GM12878 (cell line): Measurements from ENCODE around the gene BSND. TPM values are rescaled to one million over a fixed set of nuclear protein-coding genes. Genes with fewer than 3 reads are reported as not detected.

Experiments used
- ATAC-seq: fragments of 200-7000 bp; cut with Tn5 transposase; 3 replicates; pipeline ENCODE4 v1.9.1; 2020; ENCODE audit warnings: mild to moderate bottlenecking, moderate library complexity
- BruUV-seq: library from RNA; stranded (reverse); fragments of 400-500 nt; replicated peaks from 2 replicates; lab custom pipeline; 2021; lab: Mats Ljungman, UMichigan
- CTCF ChIA-PET: fragments of 300-600 bp; sonication (Branson Sonifier 250); formaldehyde crosslinking; extraction: SDS; loops from one replicate; lab custom pipeline; 2021; ENCODE audit warnings: inconsistent platforms; lab: Yijun Ruan, JAX
- POLR2A ChIA-PET: fragments of 350-600 bp; formaldehyde crosslinking; extraction: SDS; loops from one replicate; lab custom pipeline; 2021; ENCODE audit warnings: inconsistent platforms; lab: Charles Lee
- RAD21 ChIA-PET: fragments of 300-600 bp; sonication (Branson Sonifier 250); formaldehyde crosslinking; loops from one replicate; lab custom pipeline; 2023; ENCODE audit warnings: antibody characterized with exemption; ENCODE audit not compliant: unreplicated experiment; lab: Charles Lee
- SMC1A ChIA-PET: fragments of 300-600 bp; sonication (Branson Sonifier 250); formaldehyde crosslinking; loops from one replicate; lab custom pipeline; 2023; ENCODE audit not compliant: unreplicated experiment, uncharacterized antibody; lab: Charles Lee
- DNase-seq: peaks from one replicate; pipeline ENCODE4 v3.0.0-alpha.2; 2011; ENCODE audit warnings: low read depth, low spot score
- FAIRE-seq: peaks from 3 replicates; lab custom pipeline; 2011; peaks lifted over from hg19 to GRCh38; lab: Jason Lieb, UNC
- H2AFZ ChIP-seq: 2 replicates; pipeline ENCODE4 v1.6.0; 2011; ENCODE audit warnings: low read depth, low read length, control low read depth; ENCODE audit not compliant: control insufficient read depth
- H3K27ac ChIP-seq: 2 replicates; pipeline ENCODE4 v1.5.1; 2011; ENCODE audit warnings: control low read depth; ENCODE audit not compliant: control insufficient read depth, insufficient read depth
- H3K27me3 ChIP-seq, 2 experiments: replicated peaks in 1 of 2; 2 replicates each; pipeline versions ENCODE4 v1.6.0 to v1.6.1; 2011; ENCODE audit warnings: low read length in 1 of 2; ENCODE audit not compliant: control insufficient read depth in 2 of 2, insufficient read depth in 2 of 2
- H3K36me3 ChIP-seq, 2 experiments: 2 replicates each; pipeline ENCODE4 v1.5.1; 2011; ENCODE audit warnings: low read length in 1 of 2; ENCODE audit not compliant: control insufficient read depth in 2 of 2, insufficient read depth in 2 of 2
- H3K4me1 ChIP-seq: 2 replicates; pipeline ENCODE4 v1.6.1; 2011; ENCODE audit warnings: mild to moderate bottlenecking, low read length, moderate library complexity, mixed read lengths; ENCODE audit not compliant: control insufficient read depth, insufficient read depth
- H3K4me2 ChIP-seq: 2 replicates; pipeline ENCODE4 v1.6.0; 2011; ENCODE audit warnings: control low read depth; ENCODE audit not compliant: control insufficient read depth, insufficient read depth
- H3K4me3 ChIP-seq: fragments of 200-600 bp; sonication (generic); 2 replicates; pipeline ENCODE4 v1.5.1; 2016
- H3K79me2 ChIP-seq: 2 replicates; pipeline ENCODE4 v1.6.0; 2011; ENCODE audit warnings: low read length; ENCODE audit not compliant: control insufficient read depth, insufficient read depth
- H3K9ac ChIP-seq: 2 replicates; pipeline ENCODE4 v1.8.0; 2011; ENCODE audit warnings: low read length, control low read depth, mixed read lengths; ENCODE audit not compliant: control insufficient read depth, insufficient read depth
- H3K9me3 ChIP-seq: replicated peaks from 3 replicates; pipeline ENCODE4 v1.5.1; 2011; ENCODE audit warnings: mild to moderate bottlenecking, low read length; ENCODE audit not compliant: control insufficient read depth, insufficient read depth
- H4K20me1 ChIP-seq: 2 replicates; pipeline ENCODE4 v1.6.0; 2011; ENCODE audit not compliant: control insufficient read depth, insufficient read depth
- ASH2L ChIP-seq: fragments of 300-600, 200-600 bp; sonication (generic); IDR thresholded peaks from 2 replicates; pipeline ENCODE4 v1.6.1; 2017; ENCODE audit warnings: low read depth, mild to moderate bottlenecking, borderline replicate concordance
- BHLHE40 ChIP-seq, 2 experiments: fragments of 450-650 bp in 1 of 2; IDR thresholded peaks; 2 replicates each; pipeline ENCODE4 v1.6.1; 2011 to 2017; ENCODE audit warnings: low read depth in 2 of 2, borderline replicate concordance in 1 of 2, improper control_type of control experiment in 1 of 2, low read length in 1 of 2, mild to moderate bottlenecking in 1 of 2
- RCOR1 ChIP-seq: conservative IDR thresholded peaks from 2 replicates; pipeline ENCODE4 v1.6.1; 2012; ENCODE audit warnings: low read depth, low read length, improper control_type of control experiment
- SRF ChIP-seq, 2 experiments: IDR thresholded peaks; 2 replicates each; pipeline ENCODE4 v1.6.1; 2011; ENCODE audit warnings: low read depth in 2 of 2, low read length in 2 of 2, mild to moderate bottlenecking in 1 of 2, moderate library complexity in 1 of 2
- STAT1 ChIP-seq: fragments of 450-650 bp; conservative IDR thresholded peaks from 2 replicates; pipeline ENCODE4 v1.6.1; 2014; ENCODE audit warnings: antibody characterized with exemption, mild to moderate bottlenecking
- ZNF207 ChIP-seq: fragments of 450-650 bp; IDR thresholded peaks from 2 replicates; pipeline ENCODE4 v1.6.1; 2014; ENCODE audit warnings: antibody characterized with exemption, mild to moderate bottlenecking, borderline replicate concordance
- ZNF274 ChIP-seq: IDR thresholded peaks from one replicate; pipeline ENCODE4 v1.8.0; 2011; ENCODE audit not compliant: insufficient read length, insufficient read depth
- ZNF622 ChIP-seq: fragments of 450-650 bp; IDR thresholded peaks from 2 replicates; pipeline ENCODE4 v1.6.1; 2017; ENCODE audit warnings: mild to moderate bottlenecking, inconsistent platforms
- WGBS: methylation state at CpG from one replicate; pipeline ENCODE4 v1.1.6; 2016; ENCODE audit warnings: low lambda C conversion rate; ENCODE audit not compliant: insufficient replicate concordance, insufficient coverage; ENCODE audit errors: missing lambda C conversion rate; 5-methylcytosine and 5-hydroxymethylcytosine counted together
- in situ Hi-C: fragments of 300-500 bp; cut with MboI; formaldehyde crosslinking; loops from 9 replicates; pipeline ENCODE4 v1.14.3; 2018; ENCODE audit warnings: mixed read lengths
- intact Hi-C: fragments of 100-400 bp; cut with micrococcal nuclease; formaldehyde crosslinking; loops from one replicate; pipeline ENCODE4 v1.14.2; 2022; ENCODE audit not compliant: unreplicated experiment
- polyA plus RNA-seq, 11 experiments: library from polyadenylated mRNA; depleted of rRNA in 4 of 11; unstranded in 6 of 11; stranded (reverse) in 5 of 11; fragments of >200 nt; fragmentation: Nextera tagmentation in 4 of 11; fragmentation: Illumina TruSeq in 1 of 11; extraction: Ambion mirVana in 4 of 11; extraction: Trizol in 1 of 11; gene quantifications; 1 replicate in 1 of 11; 2 replicates in 10 of 11; pipeline versions ENCODE4 v1.2.1 to v1.2.3, GENCODE V29; 2011 to 2016; ENCODE audit warnings: inconsistent platforms in 2 of 11, missing spikeins in 2 of 11, low read depth in 1 of 11
- total RNA-seq, 4 experiments: library from RNA; depleted of rRNA in 3 of 4; stranded (reverse); fragments of >200 nt in 3 of 4; fragmentation: Illumina TruSeq in 1 of 4; extraction: Trizol in 1 of 4; gene quantifications; 2 replicates each; pipeline versions ENCODE4 v1.2.1 to v1.2.3, GENCODE V29; 2013 to 2021
- TF ChIP-seq, protein P1 (sequence below): fragments of 450-650 bp; formaldehyde crosslinking; IDR thresholded peaks from 2 replicates; pipeline ENCODE4 v1.4.0; 2020; ENCODE audit warnings: mild to moderate bottlenecking, moderate library complexity
- TF ChIP-seq, protein P2 (sequence below), 3 experiments: IDR thresholded peaks in 2 of 3; conservative IDR thresholded peaks in 1 of 3; 2 replicates each; pipeline ENCODE4 v1.5.1; 2011; ENCODE audit warnings: low read depth in 3 of 3, low read length in 3 of 3, mild to moderate bottlenecking in 3 of 3, control low read depth in 2 of 3, moderate library complexity in 2 of 3, inconsistent platforms in 1 of 3, mixed read lengths in 1 of 3; ENCODE audit not compliant: control insufficient read depth in 2 of 3, insufficient read depth in 1 of 3; ENCODE audit errors: extremely low read depth in 1 of 3
- TF ChIP-seq, protein P3 (sequence below): IDR thresholded peaks from 2 replicates; pipeline ENCODE4 v1.6.1; 2012; ENCODE audit warnings: low read depth, low read length, improper control_type of control experiment
- TF ChIP-seq, protein P4 (sequence below): fragments of 450-650 bp; IDR thresholded peaks from 2 replicates; pipeline ENCODE4 v1.6.1; 2018; ENCODE audit warnings: mild to moderate bottlenecking, low read depth, moderate library complexity; ENCODE audit not compliant: partially characterized antibody

Gene BSND
- total and polyA plus RNA-seq, 10 of the 15 experiments (the other 5 are each of a cell fraction or from before 2014, with no cell fraction given): not detected

DNA sequence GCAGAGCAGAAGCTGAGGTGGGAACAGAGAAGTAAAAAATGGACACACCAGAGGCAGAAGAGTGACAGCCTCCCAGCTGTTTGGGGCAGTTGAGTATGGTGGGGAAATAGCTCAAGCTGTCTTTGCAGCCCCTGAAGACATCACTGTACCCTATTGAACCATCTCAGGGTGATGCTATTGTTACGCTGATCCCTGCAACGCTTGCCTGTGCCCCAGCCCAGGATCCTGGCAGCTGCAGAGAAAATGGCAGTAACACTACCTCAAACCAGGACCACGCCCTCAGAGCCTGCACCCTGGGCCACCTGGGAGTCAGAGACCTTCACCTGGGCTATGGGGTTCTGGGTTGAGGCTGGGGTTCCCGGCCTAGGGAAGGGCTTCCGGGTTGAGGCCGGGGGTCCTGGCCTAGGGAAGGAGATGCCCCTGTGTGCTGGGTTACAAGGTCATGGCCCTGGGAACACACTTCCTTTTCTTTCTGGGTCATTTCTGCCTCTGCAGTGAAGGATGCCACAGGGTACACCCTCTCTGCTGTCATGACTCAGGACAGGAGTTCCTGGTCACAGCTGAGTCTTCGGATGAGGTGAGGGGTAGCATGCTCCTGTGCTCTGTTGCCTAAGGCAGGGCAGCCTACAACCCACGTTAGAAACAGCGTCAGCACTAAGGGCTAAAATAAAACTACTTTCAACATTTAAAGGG lies 11.6 kb downstream of the BSND start (continued):
- TF ChIP-seq, protein P1, sequence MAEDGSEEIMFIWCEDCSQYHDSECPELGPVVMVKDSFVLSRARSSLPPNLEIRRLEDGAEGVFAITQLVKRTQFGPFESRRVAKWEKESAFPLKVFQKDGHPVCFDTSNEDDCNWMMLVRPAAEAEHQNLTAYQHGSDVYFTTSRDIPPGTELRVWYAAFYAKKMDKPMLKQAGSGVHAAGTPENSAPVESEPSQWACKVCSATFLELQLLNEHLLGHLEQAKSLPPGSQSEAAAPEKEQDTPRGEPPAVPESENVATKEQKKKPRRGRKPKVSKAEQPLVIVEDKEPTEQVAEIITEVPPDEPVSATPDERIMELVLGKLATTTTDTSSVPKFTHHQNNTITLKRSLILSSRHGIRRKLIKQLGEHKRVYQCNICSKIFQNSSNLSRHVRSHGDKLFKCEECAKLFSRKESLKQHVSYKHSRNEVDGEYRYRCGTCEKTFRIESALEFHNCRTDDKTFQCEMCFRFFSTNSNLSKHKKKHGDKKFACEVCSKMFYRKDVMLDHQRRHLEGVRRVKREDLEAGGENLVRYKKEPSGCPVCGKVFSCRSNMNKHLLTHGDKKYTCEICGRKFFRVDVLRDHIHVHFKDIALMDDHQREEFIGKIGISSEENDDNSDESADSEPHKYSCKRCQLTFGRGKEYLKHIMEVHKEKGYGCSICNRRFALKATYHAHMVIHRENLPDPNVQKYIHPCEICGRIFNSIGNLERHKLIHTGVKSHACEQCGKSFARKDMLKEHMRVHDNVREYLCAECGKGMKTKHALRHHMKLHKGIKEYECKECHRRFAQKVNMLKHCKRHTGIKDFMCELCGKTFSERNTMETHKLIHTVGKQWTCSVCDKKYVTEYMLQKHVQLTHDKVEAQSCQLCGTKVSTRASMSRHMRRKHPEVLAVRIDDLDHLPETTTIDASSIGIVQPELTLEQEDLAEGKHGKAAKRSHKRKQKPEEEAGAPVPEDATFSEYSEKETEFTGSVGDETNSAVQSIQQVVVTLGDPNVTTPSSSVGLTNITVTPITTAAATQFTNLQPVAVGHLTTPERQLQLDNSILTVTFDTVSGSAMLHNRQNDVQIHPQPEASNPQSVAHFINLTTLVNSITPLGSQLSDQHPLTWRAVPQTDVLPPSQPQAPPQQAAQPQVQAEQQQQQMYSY (CRISPR knock-in tag): no peak

DNA sequence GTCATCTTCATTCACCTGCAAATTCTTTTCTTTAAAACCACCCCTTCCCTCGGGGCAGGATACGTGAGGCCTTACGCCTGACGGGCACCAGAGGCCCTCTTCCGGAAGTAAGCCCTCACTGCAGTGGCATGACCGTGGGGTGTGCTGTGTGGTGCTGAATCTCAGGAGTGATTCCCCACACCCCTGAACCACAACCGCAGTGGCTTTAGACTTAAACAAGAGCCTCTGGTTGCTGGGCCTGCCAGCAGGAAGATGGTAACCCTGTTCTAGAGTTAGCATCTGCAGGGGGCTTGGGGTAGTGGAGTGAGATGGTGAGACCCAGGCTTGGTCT lies 12.1 kb downstream of the BSND start:
- intact Hi-C loops (no loop called here), in situ Hi-C loops (no loop called here)
- H3K4me2 ChIP-seq: no peak overlapping the region
- peaks cover 0 to 4% of the 10 kb centered on the region in 2 experiments; a peak in 2 of 4 replicates for H3K27me3 ChIP-seq
- POLR2A ChIA-PET: no interaction called here
- no peaks in the 10 kb centered on the region for H3K79me2 ChIP-seq
- no peaks in the 10 kb centered on the region for H4K20me1 ChIP-seq
- ATAC-seq (peak; percentile 95), FAIRE-seq (no peak), DNase-seq (no peak)
- SMC1A ChIA-PET: no interaction called here
- no peaks in the 10 kb centered on the region for H3K36me3 ChIP-seq
- H3K9me3 ChIP-seq: no peaks in the 10 kb centered on the region; the same call in 2 of the 3 replicates
- H2AFZ ChIP-seq: no peak overlapping the region
- 21% methylated on average over 7 of the region's 7 CpGs for WGBS
- no peak overlapping the region for H3K4me3 ChIP-seq
- CTCF ChIA-PET: interaction anchor here (0.6 to 14.2 kb wide), 3 partner anchors 9 to 64 kb away, joined by 3 to 218 read pairs (median 4); no protein-coding TSS in a partner anchor
- RAD21 ChIA-PET: no interaction called here
- no peak overlapping the region for H3K9ac ChIP-seq
- no peak overlapping the region for H3K27ac ChIP-seq
- H3K4me1 ChIP-seq: no peaks in the 10 kb centered on the region
- no TSS peak for BruUV-seq
- TF ChIP-seq, protein P2, sequence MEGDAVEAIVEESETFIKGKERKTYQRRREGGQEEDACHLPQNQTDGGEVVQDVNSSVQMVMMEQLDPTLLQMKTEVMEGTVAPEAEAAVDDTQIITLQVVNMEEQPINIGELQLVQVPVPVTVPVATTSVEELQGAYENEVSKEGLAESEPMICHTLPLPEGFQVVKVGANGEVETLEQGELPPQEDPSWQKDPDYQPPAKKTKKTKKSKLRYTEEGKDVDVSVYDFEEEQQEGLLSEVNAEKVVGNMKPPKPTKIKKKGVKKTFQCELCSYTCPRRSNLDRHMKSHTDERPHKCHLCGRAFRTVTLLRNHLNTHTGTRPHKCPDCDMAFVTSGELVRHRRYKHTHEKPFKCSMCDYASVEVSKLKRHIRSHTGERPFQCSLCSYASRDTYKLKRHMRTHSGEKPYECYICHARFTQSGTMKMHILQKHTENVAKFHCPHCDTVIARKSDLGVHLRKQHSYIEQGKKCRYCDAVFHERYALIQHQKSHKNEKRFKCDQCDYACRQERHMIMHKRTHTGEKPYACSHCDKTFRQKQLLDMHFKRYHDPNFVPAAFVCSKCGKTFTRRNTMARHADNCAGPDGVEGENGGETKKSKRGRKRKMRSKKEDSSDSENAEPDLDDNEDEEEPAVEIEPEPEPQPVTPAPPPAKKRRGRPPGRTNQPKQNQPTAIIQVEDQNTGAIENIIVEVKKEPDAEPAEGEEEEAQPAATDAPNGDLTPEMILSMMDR (IDR thresholded peaks at IDR 0.05 in 2 of 3, conservative IDR thresholded peaks at IDR 0.05 in 1 of 3; ENCODE audit: control insufficient read depth in 2 of 3, extremely low read depth in 1 of 3, insufficient read depth in 1 of 3, low read depth in 3 of 3, low read length in 3 of 3): peak in 2 of 3 experiments; percentile 33 to 54; a peak in 3 of 6 replicates
- TF ChIP-seq BHLHE40 (IDR thresholded peaks at IDR 0.05; ENCODE audit: borderline replicate concordance in 1 of 2, low read depth in 2 of 2, low read length in 1 of 2) (peak in 1 of 2 experiments; percentile 24; a peak in 1 of 4 replicates), ASH2L (no peak), SRF (IDR thresholded peaks at IDR 0.05; ENCODE audit: low read depth in 2 of 2, low read length in 2 of 2) (no peak), ZNF622 (no peak), RCOR1 (no peak), STAT1 (no peak), ZNF274 (no peak), ZNF207 (no peak)
- TF ChIP-seq, protein P3, sequence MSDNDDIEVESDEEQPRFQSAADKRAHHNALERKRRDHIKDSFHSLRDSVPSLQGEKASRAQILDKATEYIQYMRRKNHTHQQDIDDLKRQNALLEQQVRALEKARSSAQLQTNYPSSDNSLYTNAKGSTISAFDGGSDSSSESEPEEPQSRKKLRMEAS: no peak
- TF ChIP-seq, protein P4, sequence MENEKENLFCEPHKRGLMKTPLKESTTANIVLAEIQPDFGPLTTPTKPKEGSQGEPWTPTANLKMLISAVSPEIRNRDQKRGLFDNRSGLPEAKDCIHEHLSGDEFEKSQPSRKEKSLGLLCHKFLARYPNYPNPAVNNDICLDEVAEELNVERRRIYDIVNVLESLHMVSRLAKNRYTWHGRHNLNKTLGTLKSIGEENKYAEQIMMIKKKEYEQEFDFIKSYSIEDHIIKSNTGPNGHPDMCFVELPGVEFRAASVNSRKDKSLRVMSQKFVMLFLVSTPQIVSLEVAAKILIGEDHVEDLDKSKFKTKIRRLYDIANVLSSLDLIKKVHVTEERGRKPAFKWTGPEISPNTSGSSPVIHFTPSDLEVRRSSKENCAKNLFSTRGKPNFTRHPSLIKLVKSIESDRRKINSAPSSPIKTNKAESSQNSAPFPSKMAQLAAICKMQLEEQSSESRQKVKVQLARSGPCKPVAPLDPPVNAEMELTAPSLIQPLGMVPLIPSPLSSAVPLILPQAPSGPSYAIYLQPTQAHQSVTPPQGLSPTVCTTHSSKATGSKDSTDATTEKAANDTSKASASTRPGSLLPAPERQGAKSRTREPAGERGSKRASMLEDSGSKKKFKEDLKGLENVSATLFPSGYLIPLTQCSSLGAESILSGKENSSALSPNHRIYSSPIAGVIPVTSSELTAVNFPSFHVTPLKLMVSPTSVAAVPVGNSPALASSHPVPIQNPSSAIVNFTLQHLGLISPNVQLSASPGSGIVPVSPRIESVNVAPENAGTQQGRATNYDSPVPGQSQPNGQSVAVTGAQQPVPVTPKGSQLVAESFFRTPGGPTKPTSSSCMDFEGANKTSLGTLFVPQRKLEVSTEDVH: no peak
